Transverse colon (tissue), 4 donors: ENCODE data around the gene RRBP1. TPM values are rescaled to one million over a fixed set of nuclear protein-coding genes. Genes with fewer than 3 reads are reported as not detected.

Source experiments
- DNase-seq: peaks from one replicate; pipeline ENCODE4 v3.0.0-alpha.2; 2019
- H3K27ac ChIP-seq, 4 donors: fragments of 200-600 bp; sonication (generic); 2 replicates each; pipeline ENCODE4 v1.5.1; 2016 to 2018; ENCODE audit warnings: inconsistent platforms in 4 of 4
- H3K27me3 ChIP-seq: fragments of 200-600 bp; sonication (generic); 2 replicates; pipeline ENCODE4 v1.5.1; 2017; ENCODE audit warnings: inconsistent platforms
- H3K36me3 ChIP-seq, 4 donors: fragments of 200-600 bp; sonication (generic); 2 replicates each; pipeline ENCODE4 v1.5.1; 2017 to 2019; ENCODE audit warnings: inconsistent platforms in 4 of 4
- H3K4me1 ChIP-seq, 4 donors: fragments of 200-600 bp; sonication (generic); 2 replicates each; pipeline ENCODE4 v1.5.1; 2017 to 2020; ENCODE audit warnings: inconsistent platforms in 4 of 4
- H3K4me3 ChIP-seq, 4 donors: fragments of 200-600 bp; sonication (generic); 1 replicate in 1 of 4; 2 replicates in 3 of 4; pipeline versions ENCODE4 v1.5.1 to v1.6.1; 2017 to 2019; ENCODE audit warnings: inconsistent platforms in 4 of 4
- H3K9me3 ChIP-seq, 2 donors: fragments of 200-600 bp; sonication (generic); 2 replicates each; pipeline ENCODE4 v1.5.1; 2017 to 2019; ENCODE audit warnings: inconsistent platforms in 2 of 2
- CTCF ChIP-seq, 5 experiments: fragments of 200-600 bp in 3 of 5; fragments of 450-650 bp in 2 of 5; sonication (generic) in 3 of 5; IDR thresholded peaks; 1 replicate in 2 of 5; 2 replicates in 3 of 5; pipeline ENCODE4 v1.5.1; 2016 to 2017; ENCODE audit warnings: antibody characterized with exemption in 5 of 5, inconsistent platforms in 3 of 5, mild to moderate bottlenecking in 2 of 5, moderate library complexity in 1 of 5
- EP300 ChIP-seq: sonication (generic); formaldehyde crosslinking; IDR thresholded peaks from one replicate; pipeline ENCODE4 v1.6.1; 2017; ENCODE audit warnings: antibody characterized with exemption, low read depth
- POLR2A ChIP-seq: fragments of 450-650 bp; IDR thresholded peaks from one replicate; pipeline ENCODE4 v1.6.1; 2016; ENCODE audit warnings: antibody characterized with exemption, mild to moderate bottlenecking, moderate library complexity
- POLR2AphosphoS5 ChIP-seq, 3 donors: sonication (generic); formaldehyde crosslinking; IDR thresholded peaks; one replicate each; pipeline ENCODE4 v1.6.1; 2016; ENCODE audit warnings: antibody characterized with exemption in 3 of 3
- WGBS, 2 donors: methylation state at CpG; one replicate each; pipeline ENCODE4 v1.1.5; 2018; ENCODE audit warnings: low coverage in 1 of 2; 5-methylcytosine and 5-hydroxymethylcytosine counted together
- in situ Hi-C, 4 donors: fragments of 200-750 bp; cut with MboI; loops; one replicate each; pipeline versions ENCODE4 v1.15.0 to v1.15.1; 2017; ENCODE audit warnings: low sequenced_read_pairs in 3 of 4, low pct_ligation_motif_present in 1 of 4, low pct_unique_long_range_greater_than_20kb in 1 of 4
- intact Hi-C: fragments of 100-400 bp; cut with DNase I; formaldehyde crosslinking; loops from one replicate; pipeline ENCODE4 v1.15.1; 2023; ENCODE audit warnings: low total_unique reads
- total RNA-seq, 4 donors: library from RNA; depleted of rRNA; stranded (reverse); fragments of >200 nt; gene quantifications; one replicate each; pipeline ENCODE4 v1.1.0, GENCODE V29; 2016

Gene RRBP1
- total RNA-seq, 4 donors from 2014 or later, result 219 to 403 (median 288) TPM

DNA sequence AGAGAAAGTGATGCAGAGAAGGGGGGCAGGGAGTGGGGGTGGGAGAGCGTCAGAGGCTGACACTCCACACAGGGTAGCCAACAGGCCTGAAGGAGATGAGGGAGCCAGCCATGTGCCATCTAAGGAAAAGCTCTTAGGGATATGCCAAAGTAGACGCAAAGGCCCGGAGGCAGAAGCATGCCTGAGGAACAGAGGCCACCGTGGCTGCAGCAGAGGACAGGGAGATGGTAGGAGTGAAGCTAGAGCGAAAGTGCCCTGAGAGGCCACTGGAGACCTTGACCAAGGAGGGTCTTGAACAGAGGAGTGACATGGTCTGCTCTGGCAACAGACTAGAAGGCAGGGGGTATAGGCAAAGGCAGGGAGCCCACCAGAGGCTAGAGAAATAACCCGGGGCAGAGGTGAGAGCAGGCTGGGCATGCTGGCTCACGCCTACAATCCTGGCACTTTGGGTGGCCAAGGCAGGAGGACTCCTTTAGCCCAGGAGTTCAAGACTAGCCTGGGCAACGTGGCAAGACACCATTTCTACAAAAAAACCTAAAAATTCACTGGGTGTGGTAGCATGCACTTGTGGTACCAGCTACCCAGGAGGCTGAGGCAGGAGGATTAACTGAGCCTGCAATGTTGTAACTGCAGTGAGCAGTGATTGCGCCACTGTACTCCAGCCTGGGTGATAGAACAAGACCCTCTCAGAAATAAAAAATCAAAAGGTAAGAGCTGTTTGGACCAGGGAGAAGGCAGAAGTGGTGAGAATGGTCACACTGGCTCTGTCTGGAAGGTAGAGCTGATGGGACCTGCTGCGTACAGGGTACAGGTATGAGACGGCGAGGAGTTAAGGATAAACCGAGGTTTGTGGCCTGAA, 6.3 kb downstream of the RRBP1 start:
- TF ChIP-seq CTCF (IDR thresholded peaks at IDR 0.05) (no peak), EP300 (no peak), POLR2AphosphoS5 (IDR thresholded peaks at IDR 0.05) (no peak), POLR2A (no peak)
- in situ Hi-C loops (loop anchor here in 2 of 4 donors (10.0 to 25.0 kb wide), 2 partner anchors 212 to 219 kb away; no protein-coding TSS in a partner anchor), intact Hi-C loops (no loop called here)
- Histone ChIP-seq H3K4me1 (peaks cover 11 to 66% (median 39%) of the 10 kb centered on the region in 4 donors), H3K27ac (peak overlapping the region in 3 of 4 donors; percentile 16 to 25 (median 17)), H3K36me3 (no peaks in the 10 kb centered on the region), H3K4me3 (no peak overlapping the region), H3K9me3 (no peaks in the 10 kb centered on the region), H3K27me3 (no peaks in the 10 kb centered on the region)
- DNase-seq, result no peak
- 83 to 88% methylated on average over 10 to 13 of the region's 13 CpGs for WGBS, 2 donors

- 73 to 84% methylated on average over 5 to 9 of the region's 9 CpGs for WGBS, 2 donors
- Histone ChIP-seq H3K4me1 (peaks cover 5 to 63% (median 31%) of the 10 kb centered on the region in 4 donors), H3K27ac (peak overlapping the region in 3 of 4 donors; percentile 16 to 25 (median 17)), H3K9me3 (no peaks in the 10 kb centered on the region), H3K36me3 (no peaks in the 10 kb centered on the region), H3K27me3 (no peaks in the 10 kb centered on the region), H3K4me3 (no peak overlapping the region)
- TF ChIP-seq POLR2AphosphoS5 (IDR thresholded peaks at IDR 0.05) (no peak), EP300 (no peak), CTCF (IDR thresholded peaks at IDR 0.05) (no peak), POLR2A (no peak)
- in situ Hi-C loops, result loop anchor here in 3 of 4 donors (10.0 to 25.0 kb wide), 4 partner anchors 212 to 262 kb away; no protein-coding TSS in a partner anchor
- intact Hi-C loops, result no loop called here
- no peak for DNase-seq
Observed at GRCh38 chr20:17674722-17675518, 7.1 kb downstream of the RRBP1 start.

GRCh38 chr20:17673084-17673483, 9.0 kb downstream of the RRBP1 start:
- Histone ChIP-seq H3K9me3 (no peaks in the 10 kb centered on the region), H3K4me3 (no peak overlapping the region), H3K27me3 (no peaks in the 10 kb centered on the region), H3K36me3 (no peaks in the 10 kb centered on the region), H3K4me1 (peaks cover 0 to 52% (median 18%) of the 10 kb centered on the region in 4 donors), H3K27ac (no peak overlapping the region)
- TF ChIP-seq EP300 (no peak), POLR2AphosphoS5 (IDR thresholded peaks at IDR 0.05) (no peak), POLR2A (no peak), CTCF (IDR thresholded peaks at IDR 0.05) (no peak)
- in situ Hi-C loops (loop anchor here in 3 of 4 donors (10.0 to 25.0 kb wide), 3 partner anchors 222 to 264 kb away; no protein-coding TSS in a partner anchor), intact Hi-C loops (no loop called here)
- 83 to 89% methylated on average over 7 of the region's 7 CpGs for WGBS, 2 donors
- DNase-seq, result no peak

GRCh38 chr20:17671565-17671964, 10.5 kb downstream of the RRBP1 start:
- 0 to 72% methylated on average over 1 to 4 of the region's 4 CpGs for WGBS, 2 donors
- Histone ChIP-seq H3K4me1 (peaks cover 0 to 58% (median 18%) of the 10 kb centered on the region in 4 donors), H3K27ac (no peak overlapping the region), H3K9me3 (no peaks in the 10 kb centered on the region), H3K4me3 (no peak overlapping the region), H3K36me3 (no peaks in the 10 kb centered on the region), H3K27me3 (no peaks in the 10 kb centered on the region)
- intact Hi-C loops (no loop called here), in situ Hi-C loops (loop anchor here in 3 of 4 donors (10.0 to 25.0 kb wide), 3 partner anchors 223 to 266 kb away; no protein-coding TSS in a partner anchor)
- no peak for DNase-seq
- TF ChIP-seq POLR2AphosphoS5 (IDR thresholded peaks at IDR 0.05), result no peak
- TF ChIP-seq POLR2A, result no peak
- TF ChIP-seq CTCF (IDR thresholded peaks at IDR 0.05), result no peak
- TF ChIP-seq EP300, result no peak
